Vagina (tissue), 2 donors: ENCODE measurements around the gene ATXN2. TPM values are rescaled to one million over a fixed set of nuclear protein-coding genes. Genes with fewer than 3 reads are reported as not detected.
"Not testable (repeated sequence)": the region's sequence is repeated elsewhere in the genome, so short reads cannot be mapped to it uniquely, and the experiment has no call there.

Experiments used
- DNase-seq, 2 donors: peaks; one replicate each; pipeline ENCODE4 v3.0.0-alpha.2; 2017; ENCODE audit errors: extremely low spot score in 2 of 2
- H3K27ac ChIP-seq: fragments of 200-600 bp; sonication (generic); one replicate; pipeline ENCODE4 v1.5.1; 2019
- H3K27me3 ChIP-seq: fragments of 200-600 bp; sonication (generic); one replicate; pipeline ENCODE4 v1.5.1; 2019
- H3K36me3 ChIP-seq, 2 donors: fragments of 200-600 bp; sonication (generic); one replicate each; pipeline ENCODE4 v1.5.1; 2017 to 2019
- H3K4me1 ChIP-seq: fragments of 200-600 bp; sonication (generic); one replicate; pipeline ENCODE4 v1.5.1; 2019
- H3K4me3 ChIP-seq, 2 donors: fragments of 200-600 bp; sonication (generic); 1 replicate in 1 of 2; 2 replicates in 1 of 2; pipeline ENCODE4 v1.5.1; 2016 to 2019
- H3K9me3 ChIP-seq: fragments of 200-600 bp; sonication (generic); one replicate; pipeline ENCODE4 v1.5.1; 2019
- POLR2A ChIP-seq, 2 donors: fragments of 450-650 bp; IDR thresholded peaks; one replicate each; pipeline ENCODE4 v1.6.1; 2017; ENCODE audit warnings: antibody characterized with exemption in 2 of 2, mild to moderate bottlenecking in 2 of 2, moderate library complexity in 2 of 2
- POLR2AphosphoS5 ChIP-seq, 2 donors: sonication (generic); formaldehyde crosslinking; IDR thresholded peaks; one replicate each; pipeline ENCODE4 v1.9.0; 2017; ENCODE audit warnings: antibody characterized with exemption in 2 of 2, mild to moderate bottlenecking in 2 of 2, low read depth in 1 of 2; ENCODE audit not compliant: insufficient read depth in 1 of 2
- intact Hi-C: fragments of 100-400 bp; cut with DNase I; formaldehyde crosslinking; loops from one replicate; pipeline ENCODE4 v1.15.1; 2023
- total RNA-seq: library from RNA; depleted of rRNA; stranded (reverse); fragments of >200 nt; gene quantifications from one replicate; pipeline ENCODE4 v1.2.3, GENCODE V29; 2016
- TF ChIP-seq, protein P1 (sequence below), 3 experiments: fragments of 450-650 bp in 2 of 3; fragments of 200-600 bp in 1 of 3; sonication (generic) in 1 of 3; IDR thresholded peaks; one replicate each; pipeline ENCODE4 v1.5.1; 2017 to 2019; ENCODE audit warnings: antibody characterized with exemption in 3 of 3, mild to moderate bottlenecking in 2 of 3, moderate library complexity in 2 of 3

ATXN2 gene
- total RNA-seq, 1 donor from 2014 or later, result 70.2 TPM

DNA sequence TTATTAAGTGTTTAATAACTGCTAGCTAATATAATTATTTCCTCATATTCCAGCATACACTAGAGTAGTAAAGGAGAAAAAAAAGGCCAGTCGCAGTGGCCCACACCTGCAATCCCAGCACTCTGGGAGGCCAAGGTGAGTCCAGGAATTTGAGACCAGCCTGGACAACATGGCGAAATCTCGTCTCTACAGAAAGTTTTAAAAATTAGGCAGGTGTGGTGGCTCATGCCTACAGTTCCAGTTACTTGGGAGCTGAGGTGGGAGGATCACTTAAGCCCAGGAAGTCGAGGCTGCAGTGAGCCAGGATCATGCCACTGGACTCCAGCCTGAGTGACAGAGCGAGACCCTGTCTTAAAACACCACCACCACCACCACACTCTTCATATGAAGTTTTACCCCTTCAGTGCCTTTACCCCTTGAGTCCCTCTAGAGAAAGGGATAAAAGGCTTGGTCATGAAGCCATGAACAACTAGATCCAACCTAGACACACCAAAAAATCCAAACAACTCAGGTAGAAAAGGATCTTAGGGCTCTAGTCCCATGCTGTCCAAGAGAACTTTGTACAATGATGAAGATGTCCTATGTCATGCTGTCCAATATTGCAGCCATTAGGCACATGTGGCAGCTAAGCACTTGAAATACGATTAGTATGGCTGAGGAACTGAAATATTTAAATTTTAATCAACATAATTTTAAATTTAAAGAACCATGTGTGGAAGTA lies 29.6 kb downstream of the ATXN2 start:
- Histone ChIP-seq H3K27ac (no peak overlapping the region), H3K27me3 (no peaks in the 10 kb centered on the region), H3K4me1 (peaks cover 45% of the 10 kb centered on the region), H3K4me3 (no peak overlapping the region), H3K36me3 (no peaks in the 10 kb centered on the region), H3K9me3 (no peaks in the 10 kb centered on the region)
- no peak for TF ChIP-seq POLR2AphosphoS5 (IDR thresholded peaks at IDR 0.05; ENCODE audit: insufficient read depth in 1 of 2, low read depth in 1 of 2)
- TF ChIP-seq, protein P1, sequence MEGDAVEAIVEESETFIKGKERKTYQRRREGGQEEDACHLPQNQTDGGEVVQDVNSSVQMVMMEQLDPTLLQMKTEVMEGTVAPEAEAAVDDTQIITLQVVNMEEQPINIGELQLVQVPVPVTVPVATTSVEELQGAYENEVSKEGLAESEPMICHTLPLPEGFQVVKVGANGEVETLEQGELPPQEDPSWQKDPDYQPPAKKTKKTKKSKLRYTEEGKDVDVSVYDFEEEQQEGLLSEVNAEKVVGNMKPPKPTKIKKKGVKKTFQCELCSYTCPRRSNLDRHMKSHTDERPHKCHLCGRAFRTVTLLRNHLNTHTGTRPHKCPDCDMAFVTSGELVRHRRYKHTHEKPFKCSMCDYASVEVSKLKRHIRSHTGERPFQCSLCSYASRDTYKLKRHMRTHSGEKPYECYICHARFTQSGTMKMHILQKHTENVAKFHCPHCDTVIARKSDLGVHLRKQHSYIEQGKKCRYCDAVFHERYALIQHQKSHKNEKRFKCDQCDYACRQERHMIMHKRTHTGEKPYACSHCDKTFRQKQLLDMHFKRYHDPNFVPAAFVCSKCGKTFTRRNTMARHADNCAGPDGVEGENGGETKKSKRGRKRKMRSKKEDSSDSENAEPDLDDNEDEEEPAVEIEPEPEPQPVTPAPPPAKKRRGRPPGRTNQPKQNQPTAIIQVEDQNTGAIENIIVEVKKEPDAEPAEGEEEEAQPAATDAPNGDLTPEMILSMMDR (IDR thresholded peaks at IDR 0.05), result no peak
- TF ChIP-seq POLR2A (IDR thresholded peaks at IDR 0.05), result no peak
- no peak for DNase-seq
- intact Hi-C loops, result no loop called here

DNA sequence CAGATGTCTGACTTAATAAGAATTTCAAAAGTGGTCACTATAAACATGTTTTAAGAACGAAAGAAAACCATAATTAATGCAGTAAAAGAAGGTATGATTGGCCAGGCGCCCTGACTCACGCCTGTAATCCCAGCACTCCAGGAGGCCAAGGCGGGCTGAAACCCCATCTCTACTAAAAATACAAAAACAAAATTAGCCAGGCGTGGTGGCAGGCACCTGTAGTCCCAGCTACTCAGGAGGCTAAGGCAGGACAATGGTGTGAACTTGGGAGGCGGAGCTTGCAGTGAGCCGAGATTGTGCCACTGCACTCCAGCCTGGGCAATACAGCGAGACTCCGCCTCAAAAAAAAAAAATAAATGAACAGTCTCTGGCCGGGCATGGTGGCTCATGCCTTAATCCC lies 38.3 kb downstream of the ATXN2 start:
- DNase-seq, H3K9me3 ChIP-seq, H3K36me3 ChIP-seq, H3K27ac ChIP-seq, intact Hi-C loops, H3K27me3 ChIP-seq, H3K4me3 ChIP-seq: not testable (repeated sequence)
- H3K4me1 ChIP-seq, result peaks cover 45% of the 10 kb centered on the region

DNA sequence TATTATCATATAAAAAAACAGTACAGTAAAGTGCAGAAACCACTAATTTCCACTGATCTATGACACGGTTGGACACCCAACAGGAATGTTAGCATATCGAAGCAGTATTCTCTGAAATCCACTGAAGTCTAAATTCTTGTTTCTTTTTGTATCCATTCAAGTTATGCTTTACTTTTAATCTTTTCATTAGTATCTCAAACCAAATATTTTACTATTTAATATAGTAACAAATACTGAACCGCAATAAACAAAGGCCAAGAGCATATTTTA lies 41.1 kb downstream of the ATXN2 start:
- DNase-seq, result no peak
- no peaks in the 10 kb centered on the region for H3K27me3 ChIP-seq
- H3K4me1 ChIP-seq, result peaks cover 45% of the 10 kb centered on the region
- TF ChIP-seq, protein P1 (IDR thresholded peaks at IDR 0.05), result no peak
- TF ChIP-seq POLR2A (IDR thresholded peaks at IDR 0.05), result no peak
- no peak for TF ChIP-seq POLR2AphosphoS5 (IDR thresholded peaks at IDR 0.05; ENCODE audit: insufficient read depth in 1 of 2, low read depth in 1 of 2)
- H3K36me3 ChIP-seq, result no peaks in the 10 kb centered on the region
- H3K27ac ChIP-seq, result no peak overlapping the region
- no peaks in the 10 kb centered on the region for H3K9me3 ChIP-seq
- H3K4me3 ChIP-seq, result no peak overlapping the region
- intact Hi-C loops, result no loop called here

DNA sequence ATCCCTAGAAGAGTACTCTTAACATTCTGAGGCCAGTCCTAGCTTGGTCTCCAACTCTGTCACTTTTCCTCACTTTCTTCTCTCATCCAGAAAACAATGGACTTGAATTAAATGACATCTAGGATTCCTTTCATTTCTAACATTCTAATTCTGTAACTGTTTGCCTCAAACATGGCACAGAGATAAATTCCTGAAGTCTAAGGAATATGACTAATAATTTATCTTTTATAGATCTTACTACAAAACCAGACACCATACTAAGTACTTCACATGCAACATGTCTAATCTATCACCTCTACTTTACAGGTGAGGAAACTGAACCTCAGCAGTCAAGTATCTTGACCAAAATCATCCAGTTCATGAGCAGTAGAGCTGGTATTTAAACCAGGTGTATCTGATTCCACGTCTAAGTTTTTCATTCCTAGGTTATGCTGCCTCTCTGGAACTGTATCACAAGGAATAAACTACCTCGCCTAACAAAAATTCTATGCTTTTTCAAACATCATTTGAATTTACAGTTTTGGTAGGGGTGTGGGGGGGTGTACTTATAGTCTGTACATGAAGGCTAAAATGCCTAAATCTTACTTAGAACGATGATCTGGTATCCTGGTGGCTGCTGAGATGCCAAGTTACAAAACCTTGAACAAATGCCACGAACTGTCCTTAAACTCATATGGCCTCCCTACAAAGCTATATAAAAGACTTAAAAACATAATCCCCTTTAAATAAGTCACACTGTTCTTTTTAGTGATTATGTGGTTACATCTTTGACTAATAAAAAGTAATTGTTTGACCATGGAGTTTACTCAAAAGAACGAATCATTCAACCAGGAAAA lies 41.6 kb downstream of the ATXN2 start:
- DNase-seq, result no peak
- no peaks in the 10 kb centered on the region for H3K9me3 ChIP-seq
- H3K4me1 ChIP-seq, result peaks cover 45% of the 10 kb centered on the region
- intact Hi-C loops, result no loop called here
- H3K27ac ChIP-seq, result no peak overlapping the region
- H3K27me3 ChIP-seq, result no peaks in the 10 kb centered on the region
- no peak overlapping the region for H3K4me3 ChIP-seq
- TF ChIP-seq, protein P1 (IDR thresholded peaks at IDR 0.05), result no peak
- TF ChIP-seq POLR2A (IDR thresholded peaks at IDR 0.05) (no peak), POLR2AphosphoS5 (IDR thresholded peaks at IDR 0.05; ENCODE audit: insufficient read depth in 1 of 2, low read depth in 1 of 2) (no peak)
- no peaks in the 10 kb centered on the region for H3K36me3 ChIP-seq

DNA sequence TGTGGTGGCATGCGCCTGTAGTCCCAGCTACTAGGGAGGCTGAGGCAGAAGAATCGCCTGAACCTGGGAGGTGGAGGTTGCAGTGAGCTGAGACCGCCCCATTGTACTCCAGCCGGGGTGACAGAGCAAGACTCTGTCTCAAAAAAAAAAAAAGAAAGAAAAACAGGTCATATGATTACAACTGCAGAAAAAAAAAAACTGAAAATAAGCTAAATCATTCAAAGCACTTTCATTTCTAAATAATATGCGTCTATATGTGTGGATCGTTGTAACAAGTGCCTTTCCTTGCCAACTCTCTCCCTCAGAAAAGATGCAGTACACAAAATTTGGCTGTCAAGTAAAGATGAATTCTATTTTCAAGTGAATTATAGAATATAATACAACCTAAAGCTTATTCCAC lies 42.4 kb downstream of the ATXN2 start:
- TF ChIP-seq POLR2AphosphoS5 (IDR thresholded peaks at IDR 0.05; ENCODE audit: insufficient read depth in 1 of 2, low read depth in 1 of 2) (no peak), POLR2A (IDR thresholded peaks at IDR 0.05) (no peak)
- intact Hi-C loops, result no loop called here
- Histone ChIP-seq H3K27ac (no peak overlapping the region), H3K9me3 (no peaks in the 10 kb centered on the region), H3K4me3 (no peak overlapping the region), H3K27me3 (no peaks in the 10 kb centered on the region), H3K36me3 (peaks cover 0 to 4% of the 10 kb centered on the region in 2 donors), H3K4me1 (peaks cover 38% of the 10 kb centered on the region)
- DNase-seq, result no peak

DNA sequence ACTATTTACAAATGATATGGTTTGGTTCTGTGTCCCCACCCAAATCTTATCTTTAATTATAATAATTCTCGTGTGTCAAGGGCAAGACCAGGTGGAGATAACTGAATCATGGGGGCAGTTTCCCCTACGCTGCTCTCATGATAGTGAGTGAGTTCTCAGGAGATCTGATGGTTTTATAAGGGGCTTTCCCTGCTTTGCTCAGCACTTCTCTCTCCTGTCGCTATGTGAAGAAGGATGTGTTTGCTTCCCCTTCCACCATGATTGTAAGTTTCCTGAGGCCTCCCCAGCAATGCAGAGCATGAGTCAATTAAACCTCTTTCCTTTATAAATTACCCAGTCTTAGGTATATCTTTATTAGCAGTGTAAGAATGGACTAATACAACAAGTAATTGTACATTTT lies 43.8 kb downstream of the ATXN2 start:
- H3K4me3 ChIP-seq, H3K36me3 ChIP-seq, H3K9me3 ChIP-seq, DNase-seq, intact Hi-C loops, H3K27ac ChIP-seq, H3K27me3 ChIP-seq: not testable (repeated sequence)
- peaks cover 25% of the 10 kb centered on the region for H3K4me1 ChIP-seq
